ENCODE measurements around the gene MEGF6.

DNA sequence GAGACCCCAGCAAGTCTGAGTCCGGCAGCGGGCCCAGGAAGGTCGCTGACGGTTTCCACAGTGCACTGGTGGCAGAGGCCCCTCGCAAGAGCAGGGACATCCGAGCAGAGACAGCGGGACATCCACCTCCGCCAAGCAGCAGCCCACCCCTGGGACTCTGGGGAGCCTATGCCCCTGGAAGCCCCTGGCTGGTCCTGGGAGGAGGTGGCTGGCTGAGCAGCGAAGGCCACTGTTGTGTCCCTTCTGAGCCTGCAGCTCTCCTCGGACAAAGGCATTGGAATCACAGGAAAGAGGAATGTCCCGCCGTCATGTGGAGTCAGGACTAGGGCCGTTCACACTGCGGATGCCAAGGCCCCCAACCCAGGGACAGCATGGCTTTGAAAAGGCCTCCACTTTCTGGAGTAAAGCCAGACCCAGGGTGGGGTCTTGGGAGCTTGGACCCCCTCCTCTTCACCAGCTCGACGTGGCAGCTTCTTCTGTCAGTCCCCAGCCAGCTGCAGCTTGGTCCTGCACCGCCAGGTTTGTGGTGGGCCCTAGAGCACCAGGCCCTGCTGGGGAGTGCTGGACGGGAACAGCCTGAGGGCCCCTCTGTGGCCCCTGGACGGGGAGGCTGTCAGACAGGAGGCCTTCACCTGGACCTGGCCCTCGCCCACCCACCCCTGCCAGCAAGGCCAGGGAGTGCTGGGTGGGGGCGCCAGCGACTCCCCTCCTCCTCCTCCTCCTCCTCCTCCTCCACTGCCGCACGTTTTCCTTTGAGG, 1.4 kb downstream of the MEGF6 start:
- TF ChIP-seq ZNF565 (CRISPR knock-in tag; conservative IDR thresholded peaks at IDR 0.05; ENCODE audit: low read depth) (no peak), ARNTL (CRISPR knock-in tag; IDR thresholded peaks at IDR 0.05; ENCODE audit: borderline replicate concordance, low read depth) (no peak)
- TF ChIP-seq, protein P1, sequence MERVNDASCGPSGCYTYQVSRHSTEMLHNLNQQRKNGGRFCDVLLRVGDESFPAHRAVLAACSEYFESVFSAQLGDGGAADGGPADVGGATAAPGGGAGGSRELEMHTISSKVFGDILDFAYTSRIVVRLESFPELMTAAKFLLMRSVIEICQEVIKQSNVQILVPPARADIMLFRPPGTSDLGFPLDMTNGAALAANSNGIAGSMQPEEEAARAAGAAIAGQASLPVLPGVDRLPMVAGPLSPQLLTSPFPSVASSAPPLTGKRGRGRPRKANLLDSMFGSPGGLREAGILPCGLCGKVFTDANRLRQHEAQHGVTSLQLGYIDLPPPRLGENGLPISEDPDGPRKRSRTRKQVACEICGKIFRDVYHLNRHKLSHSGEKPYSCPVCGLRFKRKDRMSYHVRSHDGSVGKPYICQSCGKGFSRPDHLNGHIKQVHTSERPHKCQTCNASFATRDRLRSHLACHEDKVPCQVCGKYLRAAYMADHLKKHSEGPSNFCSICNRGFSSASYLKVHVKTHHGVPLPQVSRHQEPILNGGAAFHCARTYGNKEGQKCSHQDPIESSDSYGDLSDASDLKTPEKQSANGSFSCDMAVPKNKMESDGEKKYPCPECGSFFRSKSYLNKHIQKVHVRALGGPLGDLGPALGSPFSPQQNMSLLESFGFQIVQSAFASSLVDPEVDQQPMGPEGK (CRISPR knock-in tag; IDR thresholded peaks at IDR 0.05; ENCODE audit: borderline replicate concordance) = no peak

Data from SK-N-SH treated with all-trans-retinoic acid at 6 μM for 48 hours (cell line).